Nephron (organoid): Measurements from ENCODE around the gene HDAC7.

Source experiments
- H3K27ac Mint-ChIP-seq, 3 experiments: 2 replicates each; pipeline ENCODE4 v1.8.0; 2020; ENCODE audit warnings: mixed read lengths in 3 of 3, mild to moderate bottlenecking in 2 of 3, moderate library complexity in 1 of 3
- H3K27me3 Mint-ChIP-seq: 2 replicates; pipeline ENCODE4 v1.8.0; 2021; ENCODE audit warnings: low read depth, mild to moderate bottlenecking, moderate library complexity, mixed read lengths
- H3K36me3 Mint-ChIP-seq: 2 replicates; pipeline ENCODE4 v1.8.0; 2020; ENCODE audit warnings: low read depth, mixed read lengths
- H3K4me1 Mint-ChIP-seq: 2 replicates; pipeline ENCODE4 v1.8.0; 2020; ENCODE audit warnings: mixed read lengths
- H3K4me3 Mint-ChIP-seq, 3 experiments: 2 replicates each; pipeline ENCODE4 v1.8.0; 2020; ENCODE audit warnings: mild to moderate bottlenecking in 3 of 3, mixed read lengths in 3 of 3, moderate library complexity in 2 of 3
- H3K9me3 Mint-ChIP-seq: 2 replicates; pipeline ENCODE4 v1.8.0; 2020; ENCODE audit warnings: mixed read lengths
- CTCF ChIP-seq, 3 experiments: fragments of 200-600 bp; sonication (generic); IDR thresholded peaks; one replicate each; pipeline ENCODE4 v1.5.0; 2021; ENCODE audit warnings: antibody characterized with exemption in 3 of 3; ENCODE audit not compliant: unreplicated experiment in 3 of 3

The HDAC7 gene

GRCh38 chr12:47820631-47821345 lies 1.1 kb upstream of the HDAC7 start:
- no peak for TF ChIP-seq CTCF (IDR thresholded peaks at IDR 0.05; ENCODE audit: unreplicated experiment in 3 of 3)
- Mint-ChIP-seq H3K4me1 (peaks cover 81% of the 10 kb centered on the region), H3K4me3 (peak overlapping the region; percentile 94 to 98 (median 95)), H3K27me3 (no peaks in the 10 kb centered on the region), H3K9me3 (no peaks in the 10 kb centered on the region), H3K36me3 (no peaks in the 10 kb centered on the region), H3K27ac (peak overlapping the region; percentile 99 to 100 (median 99))

- peak in 2 of 3 experiments; percentile 19 to 30 for TF ChIP-seq CTCF (IDR thresholded peaks at IDR 0.05; ENCODE audit: unreplicated experiment in 3 of 3)
- H3K27ac Mint-ChIP-seq: peak overlapping the region; percentile 92 to 96 (median 94)
- peak overlapping the region; percentile 94 to 95 (median 94) for H3K4me3 Mint-ChIP-seq
- no peaks in the 10 kb centered on the region for H3K36me3 Mint-ChIP-seq
- H3K4me1 Mint-ChIP-seq: peaks cover 73% of the 10 kb centered on the region
- no peaks in the 10 kb centered on the region for H3K27me3 Mint-ChIP-seq
- no peaks in the 10 kb centered on the region for H3K9me3 Mint-ChIP-seq
Measured at GRCh38 chr12:47819138-47819895, 386 bp downstream of the HDAC7 start.

- H3K27ac Mint-ChIP-seq: peak overlapping the region; percentile 92 to 96 (median 94)
- H3K36me3 Mint-ChIP-seq: no peaks in the 10 kb centered on the region
- peak overlapping the region; percentile 89 to 94 (median 94) for H3K4me3 Mint-ChIP-seq
- no peaks in the 10 kb centered on the region for H3K27me3 Mint-ChIP-seq
- peaks cover 69% of the 10 kb centered on the region for H3K4me1 Mint-ChIP-seq
- H3K9me3 Mint-ChIP-seq: no peaks in the 10 kb centered on the region
- no peak for TF ChIP-seq CTCF (IDR thresholded peaks at IDR 0.05; ENCODE audit: unreplicated experiment in 3 of 3)
Measured at GRCh38 chr12:47818467-47819137, 1.1 kb downstream of the HDAC7 start.

GRCh38 chr12:47818007-47818376 lies 1.7 kb downstream of the HDAC7 start:
- Mint-ChIP-seq H3K36me3 (no peaks in the 10 kb centered on the region), H3K4me1 (peaks cover 69% of the 10 kb centered on the region), H3K27me3 (no peaks in the 10 kb centered on the region), H3K27ac (peak overlapping the region; percentile 92 to 96 (median 94)), H3K4me3 (peak overlapping the region; percentile 89 to 94 (median 94)), H3K9me3 (no peaks in the 10 kb centered on the region)
- TF ChIP-seq CTCF (IDR thresholded peaks at IDR 0.05; ENCODE audit: unreplicated experiment in 3 of 3): no peak

GRCh38 chr12:47817272-47818006 lies 2.3 kb downstream of the HDAC7 start:
- Mint-ChIP-seq H3K4me1 (peaks cover 68% of the 10 kb centered on the region), H3K36me3 (no peaks in the 10 kb centered on the region)

More at GRCh38 chr12:47817272-47818006, 2.3 kb downstream of the HDAC7 start:
- peak overlapping the region; percentile 92 to 96 (median 94) for H3K27ac Mint-ChIP-seq
- no peak for TF ChIP-seq CTCF (IDR thresholded peaks at IDR 0.05; ENCODE audit: unreplicated experiment in 3 of 3)
- no peaks in the 10 kb centered on the region for H3K9me3 Mint-ChIP-seq
- peak overlapping the region; percentile 89 to 94 (median 94) for H3K4me3 Mint-ChIP-seq
- H3K27me3 Mint-ChIP-seq: no peaks in the 10 kb centered on the region
